Renal cortical epithelial cell (primary cell): ENCODE measurements around the gene PCSK1. TPM values are rescaled to one million over a fixed set of nuclear protein-coding genes. Genes with fewer than 3 reads are reported as not detected.
A peak's percentile ranks its signal among the peaks of the same experiment; 100 is the strongest.
"Not testable (repeated sequence)": the region's sequence is repeated elsewhere in the genome, so short reads cannot be mapped to it uniquely, and the experiment has no call there.

Experiments
- DNase-seq: peaks from one replicate; pipeline ENCODE4 v3.0.0-alpha.2; 2011; ENCODE audit warnings: low read depth
- total RNA-seq: library from RNA; depleted of rRNA; stranded (reverse); fragments of >200 nt; gene quantifications from 2 replicates; pipeline ENCODE4 v1.2.3, GENCODE V29; 2014

The PCSK1 gene
- total RNA-seq, 1 donor from 2014 or later = not detected

GRCh38 chr5:96426831-96427230 lies 6.2 kb downstream of the PCSK1 start:
- DNase-seq = no peak

- no peak for DNase-seq
These were observed 7.6 kb downstream of the PCSK1 start for GRCh38 chr5:96425443-96425842.

- DNase-seq = no peak
These were observed 17.2 kb downstream of the PCSK1 start for GRCh38 chr5:96415897-96416296.

DNA sequence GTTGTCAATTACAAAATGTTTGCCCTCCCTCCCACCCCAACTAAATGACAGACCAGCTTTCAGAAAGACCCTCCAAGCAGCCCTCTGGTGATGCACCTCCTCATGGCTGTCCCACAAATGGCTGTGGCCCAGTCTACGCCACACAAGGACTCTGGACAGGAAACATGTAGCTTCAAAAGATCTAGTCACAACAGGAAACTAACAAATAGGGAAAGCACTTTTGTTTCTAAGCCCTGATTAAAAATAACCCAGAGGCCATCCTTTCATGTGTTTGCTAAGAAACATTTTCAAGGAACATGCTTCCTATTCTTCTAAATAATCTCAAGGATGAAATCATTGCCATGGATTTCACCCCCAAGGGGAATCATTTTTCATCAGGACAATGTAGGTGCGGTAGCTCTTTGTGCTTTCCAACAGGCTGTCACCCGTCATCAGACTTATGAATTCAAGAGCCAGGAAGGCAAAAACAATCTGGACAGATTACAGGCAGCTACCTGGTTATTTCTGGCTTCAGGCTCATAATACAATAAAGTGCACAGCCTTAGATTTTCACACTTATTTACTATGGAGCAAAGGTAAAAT lies 20.1 kb downstream of the PCSK1 start:
- DNase-seq = no peak

DNA sequence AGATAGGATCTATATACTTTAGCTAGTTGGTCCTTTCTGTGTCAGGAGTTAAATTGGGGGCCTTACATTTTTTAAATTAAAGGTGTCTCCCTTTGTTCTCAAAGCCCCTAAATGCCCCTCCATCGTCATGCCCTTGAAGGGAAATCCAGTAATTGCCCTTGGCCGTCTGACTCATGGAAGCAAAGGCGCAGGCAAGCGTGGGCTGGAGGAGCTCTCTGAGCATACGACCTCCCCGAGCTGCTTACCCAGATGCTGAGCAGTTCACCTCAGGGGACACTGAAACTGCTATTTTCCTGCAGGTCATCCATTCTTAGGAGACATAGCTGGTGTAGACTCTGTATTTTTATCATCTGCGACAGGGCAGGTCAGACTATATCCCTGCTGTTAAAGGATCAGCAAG lies 23.0 kb downstream of the PCSK1 start:
- DNase-seq = no peak

DNA sequence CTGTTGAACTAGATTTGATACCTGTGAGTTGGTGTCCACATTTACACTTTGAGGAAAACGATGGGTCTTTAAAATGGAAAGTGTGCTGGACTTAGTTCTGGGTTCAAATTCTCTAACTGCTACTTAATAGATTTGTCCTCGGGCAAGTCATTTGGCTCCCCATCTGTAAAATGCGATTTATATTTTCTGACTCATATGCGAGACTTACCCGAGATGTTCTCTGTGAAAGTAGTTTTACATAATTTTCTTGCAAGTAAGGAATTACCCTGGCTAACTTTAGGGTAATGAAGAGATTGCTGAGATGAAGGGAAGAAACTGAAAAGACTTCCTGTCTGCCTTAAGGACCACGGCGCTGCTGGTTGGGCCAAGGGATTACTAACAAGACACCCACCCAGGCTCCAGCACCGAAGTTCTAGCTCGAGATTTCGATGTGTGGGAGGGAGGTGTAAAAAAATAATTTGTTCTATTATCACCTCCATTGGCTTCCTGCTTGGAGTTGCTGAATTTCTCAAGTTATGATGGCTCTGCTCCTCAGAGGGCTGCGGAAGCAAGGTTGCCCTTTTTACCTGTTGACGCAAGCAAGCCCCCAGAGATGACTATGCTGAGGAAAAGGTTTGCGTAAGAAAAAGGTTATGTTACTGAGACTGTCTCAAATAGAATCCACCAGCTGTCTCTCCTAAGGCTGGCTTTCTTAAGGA lies 24.1 kb downstream of the PCSK1 start:
- DNase-seq = no peak

DNA sequence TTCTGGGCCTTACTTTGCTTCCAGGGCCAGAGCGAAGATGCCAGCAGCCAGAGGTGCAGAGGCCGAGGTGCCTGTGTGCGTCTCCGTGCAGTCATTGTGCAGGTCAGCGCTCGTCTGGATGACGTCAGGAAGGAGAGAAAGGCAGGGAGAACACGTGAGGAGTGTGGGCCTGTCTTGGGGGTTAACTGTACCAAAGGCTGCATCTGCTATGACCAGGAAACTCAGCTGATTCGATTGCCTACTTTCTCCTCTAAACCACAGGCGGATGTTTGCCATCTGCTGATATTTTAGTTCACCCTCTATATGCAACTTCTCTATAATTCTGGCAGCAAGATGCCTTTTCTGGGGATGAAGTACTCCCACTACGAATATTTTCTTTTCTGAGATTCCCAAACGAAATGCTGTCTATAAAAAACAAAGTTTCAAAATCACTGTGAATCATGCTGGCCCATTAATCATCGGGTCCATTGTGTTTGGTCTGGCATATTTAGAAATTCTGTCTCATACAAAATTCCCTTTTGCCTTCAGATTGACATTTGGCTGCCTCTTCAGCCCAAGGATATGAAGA lies 24.8 kb downstream of the PCSK1 start:
- DNase-seq = peak; percentile 49

GRCh38 chr5:96407436-96407835 lies 25.6 kb downstream of the PCSK1 start:
- DNase-seq = no peak

- no peak for DNase-seq
These were observed 28.7 kb downstream of the PCSK1 start for GRCh38 chr5:96404191-96404867.

GRCh38 chr5:96402500-96402899 lies 30.5 kb downstream of the PCSK1 start:
- DNase-seq = no peak

GRCh38 chr5:96396878-96397277 lies 36.2 kb downstream of the PCSK1 start:
- DNase-seq = no peak

- not testable (repeated sequence) for DNase-seq
These were observed 37.8 kb downstream of the PCSK1 start for GRCh38 chr5:96395295-96395694.

GRCh38 chr5:96391921-96392320 lies 41.1 kb downstream of the PCSK1 start:
- no peak for DNase-seq

DNA sequence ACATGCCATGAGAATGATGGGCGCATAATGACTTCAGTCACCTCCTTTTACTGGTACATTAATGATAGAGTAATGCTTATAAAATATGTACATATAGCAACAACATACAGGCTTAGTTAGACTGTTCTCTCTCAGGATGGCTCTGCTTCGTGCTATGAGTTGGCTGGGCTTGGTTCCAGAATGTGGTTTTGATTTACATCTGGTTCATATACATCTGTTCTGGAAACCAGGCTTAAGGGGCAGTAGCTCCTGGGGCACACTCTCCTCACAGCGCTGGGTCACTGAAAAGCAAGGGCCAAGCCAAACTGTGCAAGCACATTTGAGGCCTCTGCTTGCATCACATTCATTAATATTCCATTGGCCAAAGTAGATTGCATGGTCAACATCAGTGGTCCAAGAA lies 44.9 kb downstream of the PCSK1 start:
- DNase-seq = no peak

GRCh38 chr5:96387616-96388015 lies 45.4 kb downstream of the PCSK1 start:
- no peak for DNase-seq

DNA sequence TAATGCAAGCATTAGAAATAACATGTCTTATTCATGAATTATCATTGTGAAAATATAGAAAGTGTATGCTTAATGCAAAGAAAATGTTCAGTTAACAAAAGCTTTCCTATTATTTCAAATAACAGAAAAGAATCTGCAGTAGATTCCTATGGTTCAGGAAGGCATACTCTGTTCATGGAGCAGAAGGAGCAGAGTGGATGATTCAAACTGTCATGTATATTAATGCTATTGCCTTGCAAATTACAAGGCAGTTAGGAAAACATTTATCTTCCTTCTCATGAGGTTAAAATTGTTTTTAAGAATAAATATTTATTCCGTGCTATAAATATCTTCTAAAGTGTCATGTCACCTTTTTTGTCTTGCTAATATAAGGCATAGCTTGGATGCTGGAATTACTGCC lies 47.5 kb downstream of the PCSK1 start:
- no peak for DNase-seq

DNA sequence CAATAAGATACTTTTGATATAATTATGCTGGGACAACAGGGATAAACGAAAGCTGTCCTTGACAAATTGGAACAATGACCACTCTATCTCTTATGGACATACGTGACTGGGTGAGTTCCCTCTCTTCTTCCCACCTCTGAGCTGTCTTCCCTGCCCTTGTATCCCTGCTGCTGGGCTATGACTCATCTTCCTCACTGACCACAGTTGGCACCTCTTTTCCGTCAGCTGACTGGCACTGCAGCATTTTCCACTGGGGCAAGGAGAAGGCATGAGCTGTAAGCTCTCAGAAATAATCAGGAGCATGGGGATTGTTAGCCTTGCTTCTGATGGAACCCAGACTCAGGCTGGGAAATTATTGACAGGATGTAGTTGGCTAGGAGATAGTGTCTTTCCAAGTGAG lies 48.7 kb downstream of the PCSK1 start:
- DNase-seq = peak; percentile 96

DNA sequence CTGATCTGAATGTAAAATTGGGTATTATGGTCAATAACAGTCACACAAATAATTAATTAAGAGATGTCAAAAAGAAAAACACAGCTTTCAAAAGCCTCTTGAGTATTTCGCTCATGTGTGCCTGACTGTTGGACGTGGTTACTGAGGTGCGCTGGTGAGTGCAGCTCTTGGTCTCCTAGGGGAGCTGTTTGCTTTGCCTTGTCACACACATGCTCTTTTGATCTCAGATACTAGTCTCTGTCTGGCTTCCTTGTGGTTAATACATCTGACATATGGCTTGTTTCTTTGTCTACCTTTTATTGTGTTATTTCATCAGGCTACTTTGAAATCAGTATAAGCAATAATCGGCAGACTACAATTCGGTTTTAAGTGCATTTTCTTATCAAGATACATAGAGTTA lies 51.5 kb downstream of the PCSK1 start:
- DNase-seq = peak; percentile 21

GRCh38 chr5:96379896-96380295 lies 53.2 kb downstream of the PCSK1 start:
- no peak for DNase-seq

DNA sequence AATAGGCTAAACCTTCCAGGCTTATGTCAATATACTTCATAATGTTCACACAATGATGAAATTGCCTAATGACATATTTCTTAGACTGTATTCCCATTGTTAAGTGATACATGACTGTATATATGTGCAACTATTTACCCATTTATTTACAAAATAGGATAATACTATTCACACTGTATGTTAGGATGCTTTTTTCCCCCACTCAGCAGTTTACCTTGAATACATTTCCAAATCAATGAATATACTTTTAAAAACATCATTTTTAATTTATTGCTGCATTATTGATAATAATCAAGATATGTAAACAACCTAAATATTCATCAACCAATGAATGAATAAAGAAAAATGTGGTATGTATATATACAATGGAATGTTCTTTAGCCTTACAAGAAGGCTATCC lies 55.5 kb downstream of the PCSK1 start:
- DNase-seq = no peak

DNA sequence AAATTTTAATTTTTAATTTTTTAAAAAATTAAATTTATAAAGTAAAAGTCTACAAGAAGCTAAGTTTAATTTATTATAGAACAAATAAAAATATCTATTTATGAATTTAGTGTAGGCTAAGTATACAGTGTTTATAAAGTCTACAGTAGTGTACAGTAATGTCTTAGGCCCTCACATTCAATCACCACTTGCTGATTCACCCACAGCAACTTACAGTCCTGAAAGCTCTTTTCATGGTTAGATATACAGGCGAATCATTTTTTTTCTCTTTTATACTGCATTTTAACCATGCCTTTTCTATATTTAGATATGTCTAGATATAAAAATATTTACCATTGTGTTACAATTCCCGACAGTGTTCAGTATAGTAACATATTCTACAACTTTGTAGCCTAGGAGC lies 55.9 kb downstream of the PCSK1 start:
- DNase-seq = no peak

DNA sequence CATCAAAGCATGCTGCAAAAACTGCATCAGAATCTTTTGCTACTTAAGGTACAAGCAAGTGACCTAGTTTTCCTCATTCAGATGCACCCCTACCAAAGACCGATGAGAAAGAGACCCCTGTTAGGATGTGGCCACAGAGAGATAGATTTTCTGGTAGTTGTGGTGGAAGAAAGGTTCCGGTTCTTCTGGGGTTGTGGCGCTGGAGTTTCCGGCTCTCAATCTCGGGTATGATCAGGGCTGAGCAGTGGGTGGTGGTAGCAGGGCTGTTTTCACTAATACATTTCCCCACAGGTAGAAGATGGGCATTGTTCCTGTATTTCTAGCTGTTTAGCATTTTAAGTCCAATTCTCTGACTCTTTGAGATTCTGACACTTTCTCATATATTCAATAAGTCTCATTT lies 58.4 kb downstream of the PCSK1 start:
- DNase-seq = no peak

GRCh38 chr5:96373381-96373733 lies 59.7 kb downstream of the PCSK1 start:
- no peak for DNase-seq
